DND-41 (cell line): Measurements from ENCODE around the gene DCLK1.

Source experiments
- ATAC-seq: fragments of 200-7000 bp; cut with Tn5 transposase; 3 replicates; pipeline ENCODE4 v1.9.1; 2021; ENCODE audit warnings: low read depth; ENCODE audit not compliant: insufficient read depth
- DNase-seq: peaks from one replicate; pipeline ENCODE4 v3.0.0-alpha.2; 2020
- H2AFZ ChIP-seq: 2 replicates; pipeline ENCODE4 v1.6.0; 2012; ENCODE audit warnings: low read depth, low read length
- H3K27ac ChIP-seq: 2 replicates; pipeline ENCODE4 v1.5.1; 2012; ENCODE audit warnings: low read length, inconsistent platforms
- H3K27me3 ChIP-seq: fragments of 200-600 bp; sonication (generic); 2 replicates; pipeline ENCODE4 v1.6.0; 2012; ENCODE audit warnings: low read length, mild to moderate bottlenecking, inconsistent platforms; ENCODE audit not compliant: insufficient read depth, poor library complexity
- H3K36me3 ChIP-seq: 2 replicates; pipeline ENCODE4 v1.5.1; 2012; ENCODE audit warnings: low read length, inconsistent platforms; ENCODE audit not compliant: insufficient read depth
- H3K4me1 ChIP-seq: 2 replicates; pipeline ENCODE4 v1.5.1; 2012; ENCODE audit warnings: mild to moderate bottlenecking, low read length; ENCODE audit not compliant: insufficient read depth
- H3K4me2 ChIP-seq: 2 replicates; pipeline ENCODE4 v1.6.0; 2012; ENCODE audit warnings: mild to moderate bottlenecking, moderate library complexity, low read length, inconsistent platforms; ENCODE audit not compliant: insufficient read depth
- H3K4me3 ChIP-seq, 2 experiments: fragments of 200-600 bp in 1 of 2; shearing (Covaris generic) in 1 of 2; 2 replicates each; pipeline ENCODE4 v1.5.1; 2012 to 2016; ENCODE audit warnings: inconsistent platforms in 2 of 2, low read length in 2 of 2, mild to moderate bottlenecking in 2 of 2, low read depth in 1 of 2, moderate library complexity in 1 of 2
- H3K79me2 ChIP-seq: 2 replicates; pipeline ENCODE4 v1.6.0; 2012; ENCODE audit warnings: low read length, inconsistent platforms; ENCODE audit not compliant: insufficient read depth
- H3K9ac ChIP-seq: 2 replicates; pipeline ENCODE4 v1.6.0; 2012; ENCODE audit warnings: low read depth, mild to moderate bottlenecking, inconsistent platforms, low read length, moderate library complexity
- H3K9me3 ChIP-seq: 2 replicates; pipeline ENCODE4 v1.5.1; 2012; ENCODE audit warnings: low read length, moderate library complexity, mild to moderate bottlenecking, inconsistent platforms; ENCODE audit not compliant: insufficient read depth, severe bottlenecking
- H4K20me1 ChIP-seq: 2 replicates; pipeline ENCODE4 v1.6.0; 2012; ENCODE audit warnings: low read length; ENCODE audit not compliant: insufficient read depth
- CTCF ChIP-seq: IDR thresholded peaks from 2 replicates; pipeline ENCODE4 v1.5.1; 2012; ENCODE audit warnings: borderline replicate concordance, low read length, moderate library complexity, mild to moderate bottlenecking; ENCODE audit not compliant: poor library complexity, severe bottlenecking; ENCODE audit errors: extremely low read depth
- EZH2 ChIP-seq: IDR thresholded peaks from 3 replicates; pipeline ENCODE4 v1.6.1; 2012; ENCODE audit warnings: borderline replicate concordance, low read depth, mild to moderate bottlenecking, moderate library complexity, low read length, inconsistent platforms; ENCODE audit not compliant: severe bottlenecking

The DCLK1 gene

GRCh38 chr13:35884211-35884760, 246.9 kb downstream of the DCLK1 start:
- H3K9me3 ChIP-seq, result no peaks in the 10 kb centered on the region

GRCh38 chr13:35882722-35883497, 248.3 kb downstream of the DCLK1 start:
- Histone ChIP-seq H3K4me3 (no peak overlapping the region), H3K36me3 (no peaks in the 10 kb centered on the region), H3K79me2 (no peaks in the 10 kb centered on the region), H3K4me2 (no peak overlapping the region), H3K9me3 (no peaks in the 10 kb centered on the region), H4K20me1 (no peaks in the 10 kb centered on the region), H3K4me1 (no peaks in the 10 kb centered on the region), H3K9ac (no peak overlapping the region), H3K27me3 (no peaks in the 10 kb centered on the region), H2AFZ (no peak overlapping the region), H3K27ac (no peak overlapping the region)
- DNase-seq (no peak), ATAC-seq (no peak)
- TF ChIP-seq CTCF (no peak), EZH2 (no peak)

More at GRCh38 chr13:35884211-35884760, 246.9 kb downstream of the DCLK1 start:
- no peaks in the 10 kb centered on the region for H3K4me1 ChIP-seq
- no peaks in the 10 kb centered on the region for H3K27me3 ChIP-seq
- TF ChIP-seq EZH2 (no peak), CTCF (no peak)
- no peak overlapping the region for H2AFZ ChIP-seq
- ATAC-seq, result no peak
- DNase-seq, result no peak
- no peaks in the 10 kb centered on the region for H4K20me1 ChIP-seq
- H3K27ac ChIP-seq, result no peak overlapping the region
- H3K36me3 ChIP-seq, result no peaks in the 10 kb centered on the region
- H3K4me2 ChIP-seq, result no peak overlapping the region
- H3K9ac ChIP-seq, result no peak overlapping the region
- no peaks in the 10 kb centered on the region for H3K79me2 ChIP-seq
- no peak overlapping the region for H3K4me3 ChIP-seq

GRCh38 chr13:35881360-35881759, 249.8 kb downstream of the DCLK1 start:
- DNase-seq (no peak), ATAC-seq (no peak)
- Histone ChIP-seq H3K4me3 (no peak overlapping the region), H3K9ac (no peak overlapping the region), H3K27ac (no peak overlapping the region), H3K79me2 (no peaks in the 10 kb centered on the region), H3K4me2 (no peak overlapping the region), H3K4me1 (no peaks in the 10 kb centered on the region), H4K20me1 (no peaks in the 10 kb centered on the region), H3K36me3 (no peaks in the 10 kb centered on the region), H3K27me3 (no peaks in the 10 kb centered on the region), H2AFZ (no peak overlapping the region), H3K9me3 (no peaks in the 10 kb centered on the region)
- TF ChIP-seq CTCF, result no peak
- TF ChIP-seq EZH2, result no peak
